Endothelial cell of umbilical vein (primary cell): ENCODE results near the gene COX8A. TPM values are rescaled to one million over a fixed set of nuclear protein-coding genes. Genes with fewer than 3 reads are reported as not detected.

Experiments
- BruUV-seq: library from RNA; stranded (reverse); fragments of 400-500 nt; replicated peaks from 2 replicates; lab custom pipeline; 2021; lab: Mats Ljungman, UMichigan
- CTCF ChIA-PET: fragments of 300-600, 350-600 bp; sonication (Branson Sonifier 250); formaldehyde crosslinking; loops from one replicate; lab custom pipeline; 2021; ENCODE audit warnings: antibody characterized with exemption, inconsistent platforms; lab: Charles Lee
- POLR2A ChIA-PET: fragments of 300-600, 350-600 bp; sonication (Branson Sonifier 250); formaldehyde crosslinking; loops from one replicate; lab custom pipeline; 2021; ENCODE audit warnings: antibody characterized with exemption, inconsistent platforms; lab: Charles Lee
- DNase-seq: peaks from one replicate; pipeline ENCODE4 v3.0.0-alpha.2; 2011; ENCODE audit warnings: low read depth, low spot score
- FAIRE-seq: peaks from 2 replicates; lab custom pipeline; 2011; peaks lifted over from hg19 to GRCh38; lab: Jason Lieb, UNC
- H2AFZ ChIP-seq: 2 replicates; pipeline ENCODE4 v1.6.0; 2012; ENCODE audit warnings: low read depth, low read length, control low read depth, inconsistent platforms
- H3K27ac ChIP-seq: 2 replicates; pipeline ENCODE4 v1.5.1; 2011; ENCODE audit warnings: low read depth, mild to moderate bottlenecking, control low read depth, low read length, moderate library complexity; ENCODE audit not compliant: insufficient read depth
- H3K27me3 ChIP-seq, 2 experiments: 2 replicates each; pipeline versions ENCODE4 v1.6.0 to v1.6.1; 2011; ENCODE audit warnings: low read length in 2 of 2, mixed read lengths in 1 of 2; ENCODE audit not compliant: control insufficient read depth in 2 of 2, insufficient read depth in 2 of 2
- H3K36me3 ChIP-seq, 2 experiments: 2 replicates in 1 of 2; 3 replicates in 1 of 2; pipeline ENCODE4 v1.5.1; 2011; ENCODE audit warnings: low read length in 2 of 2, mild to moderate bottlenecking in 1 of 2, moderate library complexity in 1 of 2; ENCODE audit not compliant: control insufficient read depth in 2 of 2, insufficient read depth in 2 of 2; ENCODE audit errors: extremely low read depth in 1 of 2
- H3K4me1 ChIP-seq: 3 replicates; pipeline ENCODE4 v1.5.1; 2011; ENCODE audit warnings: mild to moderate bottlenecking, low read length; ENCODE audit not compliant: control insufficient read depth, insufficient read depth; ENCODE audit errors: extremely low read depth
- H3K4me2 ChIP-seq: 2 replicates; pipeline ENCODE4 v1.6.1; 2011; ENCODE audit warnings: low read length, control low read depth, mixed read lengths; ENCODE audit not compliant: insufficient read depth
- H3K4me3 ChIP-seq, 3 experiments: fragments of 200-600 bp in 1 of 3; sonication (generic), shearing (Covaris generic) in 1 of 3; replicated peaks in 1 of 3; 2 replicates each; pipeline ENCODE4 v1.5.1; 2011 to 2016; ENCODE audit warnings: control low read depth in 3 of 3, low read length in 3 of 3, mild to moderate bottlenecking in 2 of 3, inconsistent platforms in 1 of 3, low read depth in 1 of 3, moderate library complexity in 1 of 3; ENCODE audit not compliant: insufficient read depth in 1 of 3
- H3K79me2 ChIP-seq: 2 replicates; pipeline ENCODE4 v1.6.0; 2012; ENCODE audit warnings: low read length, inconsistent platforms; ENCODE audit not compliant: control insufficient read depth, insufficient read depth
- H3K9ac ChIP-seq: replicated peaks from 2 replicates; pipeline ENCODE3; 2011; ENCODE audit warnings: low read length, control low read depth; ENCODE audit not compliant: insufficient read depth; ENCODE audit errors: extremely low read depth
- H3K9me1 ChIP-seq: replicated peaks from 3 replicates; pipeline ENCODE4 v1.6.0; 2011; ENCODE audit warnings: mild to moderate bottlenecking, low read length; ENCODE audit not compliant: control insufficient read depth, insufficient read depth; ENCODE audit errors: extremely low read depth
- H3K9me3 ChIP-seq: replicated peaks from 2 replicates; pipeline ENCODE4 v1.5.1; 2012; ENCODE audit warnings: low read length, inconsistent platforms; ENCODE audit not compliant: control insufficient read depth, insufficient read depth
- H4K20me1 ChIP-seq: replicated peaks from 2 replicates; pipeline ENCODE3; 2011; ENCODE audit warnings: mild to moderate bottlenecking, low read length; ENCODE audit not compliant: control insufficient read depth, insufficient read depth; ENCODE audit errors: extremely low read depth
- CTCF ChIP-seq, 2 donors: IDR thresholded peaks; 1 replicate in 1 of 2; 2 replicates in 1 of 2; pipeline ENCODE4 v1.5.1; 2011; ENCODE audit warnings: low read length in 2 of 2, mild to moderate bottlenecking in 2 of 2, moderate library complexity in 2 of 2, control low read depth in 1 of 2, inconsistent platforms in 1 of 2, low read depth in 1 of 2; ENCODE audit not compliant: insufficient read depth in 1 of 2; ENCODE audit errors: extremely low read depth in 1 of 2
- EZH2 ChIP-seq: IDR thresholded peaks from 2 replicates; pipeline ENCODE4 v1.6.1; 2012; ENCODE audit warnings: borderline replicate concordance, low read depth, mild to moderate bottlenecking, moderate library complexity, low read length, inconsistent platforms; ENCODE audit not compliant: severe bottlenecking
- FOS ChIP-seq: IDR thresholded peaks from 2 replicates; pipeline ENCODE4 v1.6.1; 2011; ENCODE audit warnings: mild to moderate bottlenecking, low read length, moderate library complexity, borderline replicate concordance; ENCODE audit not compliant: insufficient read depth
- GATA2 ChIP-seq: IDR thresholded peaks from 2 replicates; pipeline ENCODE4 v1.7.0; 2011; ENCODE audit warnings: low read depth, mild to moderate bottlenecking, moderate library complexity, mixed read lengths, low read length; ENCODE audit not compliant: insufficient read length, insufficient read depth
- JUN ChIP-seq: IDR thresholded peaks from 2 replicates; pipeline ENCODE4 v1.6.1; 2011; ENCODE audit warnings: borderline replicate concordance, low read depth; ENCODE audit not compliant: insufficient read length, insufficient read depth
- MAX ChIP-seq: IDR thresholded peaks from 2 replicates; pipeline ENCODE4 v1.6.1; 2011; ENCODE audit not compliant: insufficient read depth, insufficient read length
- MYC ChIP-seq: IDR thresholded peaks from one replicate; pipeline ENCODE4 v1.6.1; 2011; ENCODE audit warnings: mild to moderate bottlenecking, low read depth, low read length
- POLR2A ChIP-seq: IDR thresholded peaks from 2 replicates; pipeline ENCODE4 v1.6.1; 2012; ENCODE audit warnings: low read depth, mild to moderate bottlenecking, control low read depth, low read length
- POLR2AphosphoS5 ChIP-seq: IDR thresholded peaks from 2 replicates; pipeline ENCODE4 v1.6.1; 2012; ENCODE audit warnings: low read depth, mild to moderate bottlenecking, control low read depth, low read length, moderate library complexity; ENCODE audit not compliant: insufficient read depth
- dilution Hi-C: fragments of 300-500 bp; cut with MboI; formaldehyde crosslinking; loops from one replicate; pipeline ENCODE4 v1.15.0; 2019; ENCODE audit warnings: low sequenced_read_pairs; ENCODE audit not compliant: extremely low pct_ligation_motif_present
- intact Hi-C: fragments of 100-400 bp; cut with micrococcal nuclease; formaldehyde crosslinking; loops from one replicate; pipeline ENCODE4 v1.10.0; 2022
- polyA plus RNA-seq, 4 experiments: library from polyadenylated mRNA; depleted of rRNA in 3 of 4; stranded (reverse) in 3 of 4; unstranded in 1 of 4; fragments of >200 nt; gene quantifications; 2 replicates each; pipeline versions ENCODE4 v1.2.1 to v1.2.3, GENCODE V29; 2011 to 2012; ENCODE audit warnings: missing spikeins in 1 of 4
- total RNA-seq: library from RNA; stranded (reverse); gene quantifications from 2 replicates; pipeline ENCODE4 v1.2.3, GENCODE V29; 2021

COX8A gene
- total and polyA plus RNA-seq, 2 donors (not counting 3 experiments of a cell fraction or from before 2014, with no cell fraction given) = 339 to 930 TPM

- ChIA-PET CTCF (interaction anchor here (1.0 to 2.4 kb wide), 4 partner anchors 8 to 169 kb away, joined by 3 to 9 read pairs (median 4); partner anchors contain the start of genes RCOR2 and ZFTA), POLR2A (no interaction called here)
- no peaks in the 10 kb centered on the region for H4K20me1 ChIP-seq
- peaks cover 11% of the 10 kb centered on the region for H3K4me1 ChIP-seq
- DNase-seq = no peak
- dilution Hi-C loops = no loop called here
- peaks cover 18% of the 10 kb centered on the region for H3K79me2 ChIP-seq
- H3K4me2 ChIP-seq = peak overlapping the region; percentile 84
- BruUV-seq = no TSS peak
- H3K9me3 ChIP-seq = no peaks in the 10 kb centered on the region
- peak overlapping the region; percentile 51 for H3K9ac ChIP-seq
- peak overlapping the region; percentile 100 for H2AFZ ChIP-seq
- intact Hi-C loops = loop anchor here (2.0 kb wide), 3 partner anchors 21 to 171 kb away; partner anchors contain the start of genes MARK2 and RCOR2
- TF ChIP-seq CTCF (IDR thresholded peaks at IDR 0.05; ENCODE audit: extremely low read depth in 1 of 2, insufficient read depth in 1 of 2, low read depth in 1 of 2, low read length in 2 of 2) = no peak
- no peak for TF ChIP-seq FOS
- TF ChIP-seq MAX = no peak
- no peak for TF ChIP-seq POLR2A
- TF ChIP-seq MYC = no peak
- TF ChIP-seq GATA2 = no peak
- TF ChIP-seq POLR2AphosphoS5 = no peak
- no peak for TF ChIP-seq EZH2
- TF ChIP-seq JUN = no peak
- H3K9me1 ChIP-seq = no peaks in the 10 kb centered on the region
- H3K27ac ChIP-seq = peak overlapping the region; percentile 34
- H3K4me3 ChIP-seq = peak overlapping the region; percentile 52 to 98 (median 67)
- no peaks in the 10 kb centered on the region for H3K36me3 ChIP-seq
- FAIRE-seq = no peak
- H3K27me3 ChIP-seq = no peaks in the 10 kb centered on the region
These were observed 36.5 kb upstream of the COX8A start for GRCh38 chr11:63937713-63938478.
